Measurements from ENCODE around the gene DPYSL5.

DPYSL5 gene

DNA sequence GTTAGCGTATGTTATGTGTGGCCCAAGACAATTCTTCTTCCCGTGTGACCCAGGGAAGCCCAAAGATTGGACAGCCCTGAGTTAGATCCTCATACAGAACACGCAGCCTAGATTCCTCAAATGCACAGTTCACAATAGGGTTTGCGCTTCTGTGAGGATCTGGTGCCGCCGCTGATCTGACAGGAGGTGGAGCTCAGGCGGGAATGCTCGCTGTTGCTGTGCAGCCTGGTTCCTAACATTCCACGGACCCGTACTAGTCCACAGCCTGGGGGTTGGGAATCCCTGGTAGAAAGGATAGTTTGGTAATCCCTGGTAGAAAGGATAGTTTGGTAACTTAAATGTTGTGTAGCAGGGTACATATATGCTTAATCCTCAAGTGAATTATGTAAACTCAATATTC is 149.5 kb downstream of the DPYSL5 start:
- DNase-seq = no peak

GRCh38 chr2:26998323-26998722 is 150.4 kb downstream of the DPYSL5 start:
- DNase-seq = no peak
